22Rv1 (cell line): ENCODE results near the gene FER.

Experiments
- H3K27ac ChIP-seq: fragments of 450-650 bp; 2 replicates; pipeline ENCODE4 v1.5.1; 2017
- ZFX ChIP-seq: fragments of 450-650 bp; IDR thresholded peaks from 2 replicates; pipeline ENCODE4 v1.6.1; 2017; ENCODE audit warnings: antibody characterized with exemption, borderline replicate concordance
- TF ChIP-seq, protein P1 (sequence below): fragments of 450-650 bp; IDR thresholded peaks from 2 replicates; pipeline ENCODE4 v1.5.1; 2017; ENCODE audit warnings: mild to moderate bottlenecking

The FER gene

DNA sequence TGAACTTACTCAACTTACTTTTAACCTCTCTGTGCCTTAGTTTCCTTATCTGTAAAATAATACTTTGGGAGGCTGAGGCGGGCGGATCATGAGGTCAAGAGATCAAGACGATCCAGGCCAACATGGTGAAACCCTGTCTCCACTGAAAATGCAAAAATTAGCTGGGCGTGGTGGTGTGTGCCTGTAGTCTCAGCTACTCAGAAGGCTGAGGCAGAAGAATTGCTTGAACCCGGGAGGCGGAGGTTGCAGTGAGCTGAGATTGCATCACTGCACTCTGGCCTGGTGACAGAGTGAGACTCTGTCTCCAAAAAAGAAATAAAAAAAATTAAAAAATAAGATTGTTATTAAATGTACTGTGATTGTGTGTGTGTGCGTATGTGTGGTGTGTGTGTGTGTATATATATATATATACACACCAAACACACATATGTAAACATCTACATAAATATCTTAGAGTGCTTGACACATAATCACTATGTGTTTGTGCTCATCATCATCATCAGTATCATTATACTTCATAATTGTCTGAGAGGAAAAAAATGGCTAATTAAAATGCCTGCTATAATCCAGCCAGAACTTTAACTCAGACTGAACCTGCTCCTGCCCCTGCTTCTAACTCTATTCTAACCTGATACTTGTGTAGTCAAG, 312.8 kb downstream of the FER start:
- no peak for TF ChIP-seq ZFX
- TF ChIP-seq, protein P1, sequence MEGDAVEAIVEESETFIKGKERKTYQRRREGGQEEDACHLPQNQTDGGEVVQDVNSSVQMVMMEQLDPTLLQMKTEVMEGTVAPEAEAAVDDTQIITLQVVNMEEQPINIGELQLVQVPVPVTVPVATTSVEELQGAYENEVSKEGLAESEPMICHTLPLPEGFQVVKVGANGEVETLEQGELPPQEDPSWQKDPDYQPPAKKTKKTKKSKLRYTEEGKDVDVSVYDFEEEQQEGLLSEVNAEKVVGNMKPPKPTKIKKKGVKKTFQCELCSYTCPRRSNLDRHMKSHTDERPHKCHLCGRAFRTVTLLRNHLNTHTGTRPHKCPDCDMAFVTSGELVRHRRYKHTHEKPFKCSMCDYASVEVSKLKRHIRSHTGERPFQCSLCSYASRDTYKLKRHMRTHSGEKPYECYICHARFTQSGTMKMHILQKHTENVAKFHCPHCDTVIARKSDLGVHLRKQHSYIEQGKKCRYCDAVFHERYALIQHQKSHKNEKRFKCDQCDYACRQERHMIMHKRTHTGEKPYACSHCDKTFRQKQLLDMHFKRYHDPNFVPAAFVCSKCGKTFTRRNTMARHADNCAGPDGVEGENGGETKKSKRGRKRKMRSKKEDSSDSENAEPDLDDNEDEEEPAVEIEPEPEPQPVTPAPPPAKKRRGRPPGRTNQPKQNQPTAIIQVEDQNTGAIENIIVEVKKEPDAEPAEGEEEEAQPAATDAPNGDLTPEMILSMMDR = no peak

DNA sequence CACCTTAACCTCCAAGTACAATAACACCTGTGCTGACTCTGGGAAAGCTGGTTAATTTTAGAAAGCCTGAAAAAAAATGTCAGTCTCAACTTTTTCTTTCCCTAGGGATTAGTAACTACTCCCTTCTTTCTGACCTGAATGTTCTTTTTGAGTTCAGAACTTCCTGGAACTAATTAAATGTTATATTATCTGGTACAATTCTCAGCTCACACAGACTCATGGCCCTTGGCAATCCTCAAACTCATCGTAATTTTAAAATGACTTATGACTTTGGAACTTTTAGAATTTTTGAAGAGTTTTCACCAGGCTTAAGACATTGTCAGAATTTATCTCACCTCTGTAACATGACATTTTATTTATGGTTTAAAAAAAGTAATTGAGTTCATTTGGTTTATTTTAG, 315.0 kb downstream of the FER start:
- H3K27ac ChIP-seq = no peak overlapping the region
- TF ChIP-seq ZFX = no peak
- TF ChIP-seq, protein P1 = no peak

More for the DNA sequence above, 312.8 kb downstream of the FER start:
- no peak overlapping the region for H3K27ac ChIP-seq

DNA sequence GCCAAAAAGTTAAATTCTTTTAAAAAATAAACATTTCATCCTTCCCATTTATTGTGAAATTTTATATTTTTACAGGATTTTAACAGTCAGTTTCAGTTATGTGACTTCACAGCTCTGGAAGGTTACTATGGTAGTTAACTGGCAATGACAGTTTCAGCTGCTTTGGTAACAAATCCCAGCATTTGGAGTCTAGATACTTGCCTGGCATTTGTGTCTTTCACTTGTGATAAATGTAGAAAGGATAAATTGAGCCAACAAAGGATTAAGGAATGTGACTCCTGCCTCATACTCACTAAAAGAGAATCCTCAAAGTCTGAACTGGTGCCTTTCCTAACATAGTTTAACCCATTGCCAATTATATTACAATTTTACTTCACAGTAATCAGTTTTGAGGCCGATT, 315.5 kb downstream of the FER start:
- no peak overlapping the region for H3K27ac ChIP-seq
- TF ChIP-seq, protein P1 = no peak
- TF ChIP-seq ZFX = no peak

DNA sequence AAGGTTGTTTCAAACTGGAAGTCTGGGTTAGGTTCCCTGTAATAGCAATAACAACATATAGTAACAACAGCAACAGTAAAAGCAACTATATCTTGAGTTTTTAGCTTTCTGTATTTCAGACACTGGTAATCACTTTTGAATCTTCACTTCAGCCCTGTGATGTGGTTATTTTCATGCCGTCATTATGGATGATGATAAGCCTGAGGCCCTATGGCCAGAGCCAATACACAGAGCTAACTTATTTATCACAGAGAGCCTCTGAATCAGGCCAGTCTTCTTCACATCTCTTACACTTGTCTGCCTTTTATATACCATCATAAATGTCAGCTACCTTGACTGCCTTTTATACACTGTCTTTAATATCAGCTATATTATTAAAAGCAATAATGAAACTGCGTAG, 329.0 kb downstream of the FER start:
- H3K27ac ChIP-seq = no peak overlapping the region
- TF ChIP-seq ZFX = no peak
- TF ChIP-seq, protein P1 = no peak

DNA sequence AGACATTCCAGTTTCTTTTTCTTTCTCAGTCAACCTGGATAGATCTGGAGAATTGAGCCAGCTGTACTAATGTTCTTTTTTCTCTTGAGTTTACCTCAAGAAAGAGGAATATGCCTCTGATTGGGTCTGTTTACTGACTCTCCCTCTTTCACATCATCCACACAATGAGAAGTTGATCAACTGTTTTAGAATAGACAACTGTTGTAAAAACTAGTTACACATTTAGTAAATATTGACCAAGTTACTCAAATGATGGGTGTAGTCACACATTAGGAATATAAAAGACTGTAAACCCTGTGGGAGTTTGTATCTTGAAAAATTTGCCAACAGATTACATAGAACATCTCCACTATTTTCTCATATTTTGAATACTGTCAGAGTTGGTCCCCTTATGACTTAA, 330.8 kb downstream of the FER start:
- H3K27ac ChIP-seq = no peak overlapping the region
- TF ChIP-seq, protein P1 = no peak
- TF ChIP-seq ZFX = no peak

DNA sequence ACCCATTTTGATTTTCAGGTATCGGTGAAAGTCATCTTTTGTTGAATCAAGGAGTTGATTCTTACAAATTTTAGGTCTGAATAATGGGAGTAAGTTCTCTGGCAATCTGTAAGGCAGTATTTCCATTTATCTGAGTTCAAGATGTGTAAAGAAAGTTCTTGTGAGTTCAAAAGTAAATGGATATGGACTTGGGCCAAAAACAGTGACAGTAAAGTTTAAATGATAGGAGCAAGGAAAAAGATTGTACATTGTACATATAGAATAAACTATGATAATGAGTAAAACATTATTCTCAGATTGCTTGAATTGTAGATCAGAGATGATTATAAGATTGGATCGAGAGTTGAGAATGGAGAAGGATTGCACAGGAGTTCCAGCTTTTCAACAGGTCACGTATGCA, 332.8 kb downstream of the FER start:
- no peak overlapping the region for H3K27ac ChIP-seq
- TF ChIP-seq, protein P1 = no peak

DNA sequence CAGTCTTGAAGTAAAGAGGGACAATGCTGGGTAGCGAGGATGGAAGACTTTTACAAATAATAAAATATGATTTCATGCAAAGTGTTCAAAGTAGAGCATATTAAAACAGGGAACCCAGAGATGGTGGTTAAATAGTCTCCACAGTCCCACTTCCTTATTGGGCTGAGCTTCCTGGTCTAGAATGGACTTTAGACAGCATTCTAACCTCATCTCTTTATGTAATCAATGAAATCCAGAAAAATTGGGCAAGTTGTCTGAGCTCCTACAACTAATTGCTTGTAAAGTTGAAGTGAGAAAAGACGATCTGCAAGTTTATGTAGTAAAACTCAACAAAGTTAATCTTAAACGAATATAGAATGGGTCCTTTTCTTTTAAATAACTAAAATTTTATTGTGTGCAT, 333.2 kb downstream of the FER start:
- TF ChIP-seq, protein P1 = no peak
- no peak for TF ChIP-seq ZFX
- no peak overlapping the region for H3K27ac ChIP-seq
